ENCODE results near the gene ISM1.

- no peak for TF ChIP-seq POLR2AphosphoS5 (IDR thresholded peaks at IDR 0.05; ENCODE audit: low read depth, low read length)
- no peak for TF ChIP-seq TAF1 (IDR thresholded peaks at IDR 0.05; ENCODE audit: borderline replicate concordance, low read depth, low read length)
These were observed 76.2 kb downstream of the ISM1 start for GRCh38 chr20:13297147-13297899.

All from GM12892 (cell line).